ENCODE results near the gene MDC1.

MDC1 gene

GRCh38 chr6:30744054-30744805 lies 27.1 kb upstream of the MDC1 start, which contains the start of gene IER3:
TSS of gene IER3 (minus strand) at chr6:30744547. CDS start at chr6:30744518, 29 bp downstream.
- DNase-seq, result peak; percentile 58 to 79 (median 74)

- DNase-seq, result peak in 1 of 3 experiments; percentile 41
These were observed 26.3 kb upstream of the MDC1 start for GRCh38 chr6:30743099-30744053.

GRCh38 chr6:30742316-30743098 lies 25.4 kb upstream of the MDC1 start, which contains the start of gene FLOT1:
TSS of gene FLOT1 (minus strand) at chr6:30742687. CDS start at chr6:30742189, 498 bp downstream.
- peak; percentile 79 to 93 (median 91) for DNase-seq

GRCh38 chr6:30741789-30742315 lies 24.8 kb upstream of the MDC1 start:
- no peak for DNase-seq

GRCh38 chr6:30741063-30741779 lies 24.1 kb upstream of the MDC1 start:
- no peak for DNase-seq

GRCh38 chr6:30740540-30740870 lies 23.4 kb upstream of the MDC1 start:
- no peak for DNase-seq

- no peak for DNase-seq
These were observed 21.5 kb upstream of the MDC1 start for GRCh38 chr6:30738532-30738931.

- no peak for DNase-seq
These were observed 18.7 kb upstream of the MDC1 start for GRCh38 chr6:30735668-30736314.

- no peak for DNase-seq
These were observed 15.3 kb upstream of the MDC1 start for GRCh38 chr6:30732237-30732943.

- peak; percentile 81 to 92 (median 82) for DNase-seq
These were observed 13.7 kb upstream of the MDC1 start for GRCh38 chr6:30730601-30731435.

GRCh38 chr6:30727920-30728553 lies 11.0 kb upstream of the MDC1 start:
- DNase-seq, result peak in 2 of 3 experiments; percentile 3 to 30

- peak in 1 of 3 experiments; percentile 39 for DNase-seq
These were observed 9.7 kb upstream of the MDC1 start for GRCh38 chr6:30726506-30727413.

GRCh38 chr6:30725713-30726505 lies 8.8 kb upstream of the MDC1 start:
- DNase-seq, result peak in 2 of 3 experiments; percentile 14 to 42

GRCh38 chr6:30724906-30725667 lies 8.0 kb upstream of the MDC1 start:
- peak in 1 of 3 experiments; percentile 66 for DNase-seq

GRCh38 chr6:30723843-30724741 lies 7.0 kb upstream of the MDC1 start:
- peak in 1 of 3 experiments; percentile 79 for DNase-seq

Measured in NCI-H1417 (cell line).